AG04450 (cell line): ENCODE results near the gene CD55. TPM values are rescaled to one million over a fixed set of nuclear protein-coding genes. Genes with fewer than 3 reads are reported as not detected.

Experiments used
- CTCF ChIA-PET: fragments of 300-600, 350-600 bp; formaldehyde crosslinking; extraction: SDS; loops from one replicate; lab custom pipeline; 2022; ENCODE audit warnings: antibody characterized with exemption, inconsistent platforms; lab: Charles Lee
- POLR2A ChIA-PET: fragments of 350-600 bp; formaldehyde crosslinking; extraction: SDS; loops from one replicate; lab custom pipeline; 2021; ENCODE audit warnings: antibody characterized with exemption, inconsistent platforms; lab: Yijun Ruan, JAX
- DNase-seq: peaks from one replicate; pipeline ENCODE4 v3.0.0-alpha.2; 2011; ENCODE audit warnings: low read depth, low spot score
- H3K27ac ChIP-seq: one replicate; pipeline ENCODE4 v1.5.1; 2012; ENCODE audit warnings: low read depth, low read length, control low read depth
- H3K27me3 ChIP-seq: one replicate; pipeline ENCODE4 v1.6.0; 2012; ENCODE audit warnings: low read length; ENCODE audit not compliant: control insufficient read depth, insufficient read depth
- H3K4me3 ChIP-seq: 2 replicates; pipeline ENCODE4 v1.5.1; 2011; ENCODE audit warnings: mild to moderate bottlenecking, low read depth, low read length, control low read depth
- H3K9me3 ChIP-seq: 2 replicates; pipeline ENCODE4 v1.5.1; 2012; ENCODE audit warnings: low read length; ENCODE audit not compliant: control insufficient read depth, insufficient read depth
- polyA plus RNA-seq: library from polyadenylated mRNA; depleted of rRNA; stranded (reverse); fragments of >200 nt; gene quantifications from 2 replicates; pipeline ENCODE4 v1.2.3, GENCODE V29; 2011
- TF ChIP-seq, protein P1 (sequence below): IDR thresholded peaks from 2 replicates; pipeline ENCODE4 v1.5.1; 2011; ENCODE audit warnings: low read depth, low read length, control low read depth, inconsistent platforms

Gene CD55
- polyA plus RNA-seq, 1 experiment, result 88.3 TPM

DNA sequence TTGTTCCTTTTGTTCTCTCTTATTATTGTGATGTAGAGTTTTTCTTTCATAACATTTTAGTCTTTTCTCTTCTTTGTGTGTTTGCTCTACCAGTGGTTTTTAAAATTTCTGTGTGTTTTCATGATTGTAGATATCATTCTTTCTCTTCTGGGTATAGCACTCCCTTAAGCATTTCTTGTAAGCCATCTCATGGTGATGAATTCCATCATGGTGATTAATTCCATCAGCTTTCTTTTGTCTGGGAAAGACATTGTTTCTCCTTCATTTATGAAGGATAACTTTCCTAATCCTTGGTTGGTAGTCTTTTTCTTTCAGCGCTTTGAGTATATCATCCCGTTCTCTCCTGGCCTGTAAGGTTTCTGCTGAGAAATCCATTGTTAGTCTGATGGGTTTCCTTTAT, 22.7 kb downstream of the CD55 start:
- Histone ChIP-seq H3K27me3 (no peaks in the 10 kb centered on the region), H3K9me3 (no peaks in the 10 kb centered on the region), H3K4me3 (no peak overlapping the region), H3K27ac (no peak overlapping the region)
- POLR2A ChIA-PET, result no interaction called here
- no peak for DNase-seq
- TF ChIP-seq, protein P1, sequence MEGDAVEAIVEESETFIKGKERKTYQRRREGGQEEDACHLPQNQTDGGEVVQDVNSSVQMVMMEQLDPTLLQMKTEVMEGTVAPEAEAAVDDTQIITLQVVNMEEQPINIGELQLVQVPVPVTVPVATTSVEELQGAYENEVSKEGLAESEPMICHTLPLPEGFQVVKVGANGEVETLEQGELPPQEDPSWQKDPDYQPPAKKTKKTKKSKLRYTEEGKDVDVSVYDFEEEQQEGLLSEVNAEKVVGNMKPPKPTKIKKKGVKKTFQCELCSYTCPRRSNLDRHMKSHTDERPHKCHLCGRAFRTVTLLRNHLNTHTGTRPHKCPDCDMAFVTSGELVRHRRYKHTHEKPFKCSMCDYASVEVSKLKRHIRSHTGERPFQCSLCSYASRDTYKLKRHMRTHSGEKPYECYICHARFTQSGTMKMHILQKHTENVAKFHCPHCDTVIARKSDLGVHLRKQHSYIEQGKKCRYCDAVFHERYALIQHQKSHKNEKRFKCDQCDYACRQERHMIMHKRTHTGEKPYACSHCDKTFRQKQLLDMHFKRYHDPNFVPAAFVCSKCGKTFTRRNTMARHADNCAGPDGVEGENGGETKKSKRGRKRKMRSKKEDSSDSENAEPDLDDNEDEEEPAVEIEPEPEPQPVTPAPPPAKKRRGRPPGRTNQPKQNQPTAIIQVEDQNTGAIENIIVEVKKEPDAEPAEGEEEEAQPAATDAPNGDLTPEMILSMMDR, result no peak
- CTCF ChIA-PET, result no interaction called here

DNA sequence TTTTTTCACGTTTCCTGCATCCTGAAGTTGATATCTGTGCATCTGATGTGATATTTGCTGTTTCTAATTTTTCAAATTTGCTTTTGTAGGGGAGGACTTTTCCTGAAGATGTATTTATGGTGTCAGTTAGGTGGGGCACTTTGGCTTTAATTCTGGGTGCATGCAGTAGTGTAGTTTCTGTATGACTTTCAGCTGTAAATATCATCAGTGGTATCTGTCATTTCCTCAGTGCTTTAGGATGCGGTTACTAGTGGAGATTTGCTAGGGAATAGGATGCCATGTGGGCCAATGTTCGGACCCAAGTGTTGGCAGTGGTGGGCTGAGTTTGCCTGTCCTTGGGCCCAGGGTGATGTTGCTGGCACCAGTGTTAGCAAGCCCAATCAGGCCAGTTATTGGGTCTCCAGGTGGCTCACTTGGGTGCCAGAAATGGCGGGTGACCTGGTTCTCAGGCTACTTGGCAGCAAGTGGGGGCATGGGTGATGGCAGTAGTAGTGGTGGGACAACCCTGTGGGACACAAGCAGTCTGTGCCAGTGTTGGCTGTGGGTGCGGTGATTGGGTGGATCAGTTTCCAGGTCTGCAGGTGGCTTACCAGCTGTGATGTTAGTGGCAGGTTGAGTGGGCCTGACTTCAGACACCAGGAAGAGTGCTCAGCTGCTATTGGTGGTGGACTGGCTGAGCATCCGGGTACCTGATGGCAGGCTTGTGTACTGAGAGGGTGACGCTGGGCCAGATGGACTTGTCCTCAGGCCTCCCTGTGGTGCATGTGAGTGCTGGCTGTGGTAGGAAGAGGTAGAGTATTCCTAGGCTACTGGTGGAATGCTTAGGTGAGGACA, 24.4 kb downstream of the CD55 start:
- no peaks in the 10 kb centered on the region for H3K9me3 ChIP-seq
- CTCF ChIA-PET, result interaction anchor here (1.4 kb wide), 1 partner anchor 9 kb away, joined by 5 read pairs; no protein-coding TSS in a partner anchor
- POLR2A ChIA-PET, result no interaction called here
- TF ChIP-seq, protein P1, result no peak
- no peak overlapping the region for H3K4me3 ChIP-seq
- no peak overlapping the region for H3K27ac ChIP-seq
- no peaks in the 10 kb centered on the region for H3K27me3 ChIP-seq
- DNase-seq, result no peak

DNA sequence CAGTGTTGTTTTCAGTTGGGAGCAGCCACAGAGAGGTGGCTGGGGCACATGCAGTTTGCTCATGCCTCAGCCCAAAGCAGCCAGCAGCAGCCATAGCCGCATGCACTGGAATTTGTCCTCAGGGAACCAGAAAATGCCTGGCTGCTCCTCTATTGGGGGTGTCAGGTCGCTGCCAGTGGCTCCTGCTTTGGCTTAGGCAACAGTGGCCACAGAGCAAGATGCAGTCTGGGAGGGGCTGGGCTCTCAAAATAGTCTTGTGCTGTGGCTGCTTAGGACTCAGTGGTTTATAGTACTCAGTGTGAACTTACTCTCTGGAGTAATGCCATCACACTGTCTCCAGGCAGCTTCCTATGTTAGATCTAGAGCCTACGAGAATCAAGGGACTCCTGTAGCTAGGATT, 25.0 kb downstream of the CD55 start:
- CTCF ChIA-PET, result no interaction called here
- H3K9me3 ChIP-seq, result no peaks in the 10 kb centered on the region
- no peak for DNase-seq
- POLR2A ChIA-PET, result no interaction called here
- no peaks in the 10 kb centered on the region for H3K27me3 ChIP-seq
- H3K27ac ChIP-seq, result no peak overlapping the region
- TF ChIP-seq, protein P1, result no peak
- H3K4me3 ChIP-seq, result no peak overlapping the region

DNA sequence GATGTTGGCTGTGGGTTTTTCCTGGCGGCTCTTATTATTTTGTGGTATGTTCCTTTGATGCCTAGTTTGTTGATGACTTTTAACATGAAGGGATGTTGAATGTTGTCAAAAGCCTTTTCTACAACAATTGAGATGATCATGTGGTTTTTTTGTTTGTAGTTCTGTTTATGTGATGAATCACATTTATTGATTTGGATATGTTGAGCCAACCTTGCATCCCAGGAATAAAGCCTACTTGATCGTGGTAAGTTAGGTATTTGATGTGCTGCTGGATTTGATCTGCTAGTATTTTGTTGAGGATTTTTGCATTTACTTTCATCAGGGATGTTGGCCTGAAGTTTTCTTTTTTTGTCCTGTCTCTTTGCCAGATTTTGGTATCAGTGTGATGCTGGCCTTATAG, 28.5 kb downstream of the CD55 start:
- DNase-seq, result no peak
- POLR2A ChIA-PET, result interaction anchor here (0.5 kb wide), 1 partner anchor 435 kb away, joined by 3 read pairs; no protein-coding TSS in a partner anchor
- CTCF ChIA-PET, result interaction anchor here (1.4 kb wide), 1 partner anchor 55 kb away, joined by 3 read pairs; no protein-coding TSS in a partner anchor
- Histone ChIP-seq H3K9me3 (no peaks in the 10 kb centered on the region), H3K27me3 (no peaks in the 10 kb centered on the region), H3K4me3 (no peak overlapping the region), H3K27ac (no peak overlapping the region)
- TF ChIP-seq, protein P1, result no peak

DNA sequence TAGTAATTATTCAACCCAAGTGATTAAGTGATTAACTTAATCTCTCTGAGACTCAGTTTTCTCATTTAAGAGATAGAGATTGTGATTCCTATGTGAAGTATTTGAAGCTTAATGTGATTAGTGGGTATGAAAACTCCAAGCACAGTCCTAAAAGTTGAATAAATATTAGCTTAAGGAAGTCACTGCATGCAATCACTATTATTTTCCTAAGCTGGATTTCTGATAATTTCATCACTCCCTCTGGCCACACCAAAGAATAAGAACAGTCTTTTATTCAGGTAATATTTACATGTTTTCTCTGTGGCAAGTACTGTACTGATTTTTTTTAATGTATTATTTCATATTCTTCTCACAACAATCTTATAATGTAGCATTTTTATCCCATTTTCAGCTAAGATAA, 31.1 kb downstream of the CD55 start:
- Histone ChIP-seq H3K4me3 (no peak overlapping the region), H3K27me3 (no peaks in the 10 kb centered on the region), H3K9me3 (no peaks in the 10 kb centered on the region), H3K27ac (no peak overlapping the region)
- TF ChIP-seq, protein P1, result no peak
- ChIA-PET POLR2A (no interaction called here), CTCF (interaction anchor here (1.2 kb wide), 1 partner anchor 147 kb away, joined by 3 read pairs; no protein-coding TSS in a partner anchor)
- DNase-seq, result no peak
